ENCODE results near the gene VILL.

GRCh38 chr3:38002291-38002876 lies 11.8 kb downstream of the VILL start:
- TF ChIP-seq, protein P1, sequence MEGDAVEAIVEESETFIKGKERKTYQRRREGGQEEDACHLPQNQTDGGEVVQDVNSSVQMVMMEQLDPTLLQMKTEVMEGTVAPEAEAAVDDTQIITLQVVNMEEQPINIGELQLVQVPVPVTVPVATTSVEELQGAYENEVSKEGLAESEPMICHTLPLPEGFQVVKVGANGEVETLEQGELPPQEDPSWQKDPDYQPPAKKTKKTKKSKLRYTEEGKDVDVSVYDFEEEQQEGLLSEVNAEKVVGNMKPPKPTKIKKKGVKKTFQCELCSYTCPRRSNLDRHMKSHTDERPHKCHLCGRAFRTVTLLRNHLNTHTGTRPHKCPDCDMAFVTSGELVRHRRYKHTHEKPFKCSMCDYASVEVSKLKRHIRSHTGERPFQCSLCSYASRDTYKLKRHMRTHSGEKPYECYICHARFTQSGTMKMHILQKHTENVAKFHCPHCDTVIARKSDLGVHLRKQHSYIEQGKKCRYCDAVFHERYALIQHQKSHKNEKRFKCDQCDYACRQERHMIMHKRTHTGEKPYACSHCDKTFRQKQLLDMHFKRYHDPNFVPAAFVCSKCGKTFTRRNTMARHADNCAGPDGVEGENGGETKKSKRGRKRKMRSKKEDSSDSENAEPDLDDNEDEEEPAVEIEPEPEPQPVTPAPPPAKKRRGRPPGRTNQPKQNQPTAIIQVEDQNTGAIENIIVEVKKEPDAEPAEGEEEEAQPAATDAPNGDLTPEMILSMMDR (conservative IDR thresholded peaks at IDR 0.05 in 1 of 2, IDR thresholded peaks at IDR 0.05 in 1 of 2; ENCODE audit: low read depth in 1 of 2, low read length in 2 of 2), result no peak
- no peak for TF ChIP-seq EZH2 (IDR thresholded peaks at IDR 0.05; ENCODE audit: low read length, missing control alignments)

Data from fibroblast of lung (primary cell).